ENCODE measurements around the gene CLRN3.

DNA sequence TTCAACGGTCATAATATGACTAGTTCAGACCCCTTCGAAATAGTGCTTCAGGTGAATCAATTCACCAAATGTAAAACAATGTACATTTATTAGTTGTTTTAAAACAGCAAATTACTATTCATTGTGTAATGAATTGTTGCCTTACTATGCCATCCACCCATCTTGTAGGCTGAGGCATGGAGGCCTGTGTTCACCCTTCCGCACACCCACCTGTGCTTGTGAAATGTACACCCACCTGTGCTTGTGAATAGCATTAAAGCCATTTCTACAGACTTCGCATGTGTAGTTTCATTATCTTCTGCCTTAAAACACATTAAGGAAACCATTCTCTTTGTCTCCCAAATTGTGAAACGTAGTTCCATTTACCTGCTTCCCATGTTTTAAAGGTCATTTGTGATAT is 16.8 kb downstream of the CLRN3 start:
- TF ChIP-seq ZNF23 (tag by site-specific recombination; IDR thresholded peaks at IDR 0.05; ENCODE audit: borderline replicate concordance), result no peak
- no peak for TF ChIP-seq MYNN (tag by site-specific recombination; IDR thresholded peaks at IDR 0.05; ENCODE audit: borderline replicate concordance)
- TF ChIP-seq, protein P1, sequence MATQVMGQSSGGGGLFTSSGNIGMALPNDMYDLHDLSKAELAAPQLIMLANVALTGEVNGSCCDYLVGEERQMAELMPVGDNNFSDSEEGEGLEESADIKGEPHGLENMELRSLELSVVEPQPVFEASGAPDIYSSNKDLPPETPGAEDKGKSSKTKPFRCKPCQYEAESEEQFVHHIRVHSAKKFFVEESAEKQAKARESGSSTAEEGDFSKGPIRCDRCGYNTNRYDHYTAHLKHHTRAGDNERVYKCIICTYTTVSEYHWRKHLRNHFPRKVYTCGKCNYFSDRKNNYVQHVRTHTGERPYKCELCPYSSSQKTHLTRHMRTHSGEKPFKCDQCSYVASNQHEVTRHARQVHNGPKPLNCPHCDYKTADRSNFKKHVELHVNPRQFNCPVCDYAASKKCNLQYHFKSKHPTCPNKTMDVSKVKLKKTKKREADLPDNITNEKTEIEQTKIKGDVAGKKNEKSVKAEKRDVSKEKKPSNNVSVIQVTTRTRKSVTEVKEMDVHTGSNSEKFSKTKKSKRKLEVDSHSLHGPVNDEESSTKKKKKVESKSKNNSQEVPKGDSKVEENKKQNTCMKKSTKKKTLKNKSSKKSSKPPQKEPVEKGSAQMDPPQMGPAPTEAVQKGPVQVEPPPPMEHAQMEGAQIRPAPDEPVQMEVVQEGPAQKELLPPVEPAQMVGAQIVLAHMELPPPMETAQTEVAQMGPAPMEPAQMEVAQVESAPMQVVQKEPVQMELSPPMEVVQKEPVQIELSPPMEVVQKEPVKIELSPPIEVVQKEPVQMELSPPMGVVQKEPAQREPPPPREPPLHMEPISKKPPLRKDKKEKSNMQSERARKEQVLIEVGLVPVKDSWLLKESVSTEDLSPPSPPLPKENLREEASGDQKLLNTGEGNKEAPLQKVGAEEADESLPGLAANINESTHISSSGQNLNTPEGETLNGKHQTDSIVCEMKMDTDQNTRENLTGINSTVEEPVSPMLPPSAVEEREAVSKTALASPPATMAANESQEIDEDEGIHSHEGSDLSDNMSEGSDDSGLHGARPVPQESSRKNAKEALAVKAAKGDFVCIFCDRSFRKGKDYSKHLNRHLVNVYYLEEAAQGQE (tag by site-specific recombination; IDR thresholded peaks at IDR 0.05), result no peak
- TF ChIP-seq, protein P2, sequence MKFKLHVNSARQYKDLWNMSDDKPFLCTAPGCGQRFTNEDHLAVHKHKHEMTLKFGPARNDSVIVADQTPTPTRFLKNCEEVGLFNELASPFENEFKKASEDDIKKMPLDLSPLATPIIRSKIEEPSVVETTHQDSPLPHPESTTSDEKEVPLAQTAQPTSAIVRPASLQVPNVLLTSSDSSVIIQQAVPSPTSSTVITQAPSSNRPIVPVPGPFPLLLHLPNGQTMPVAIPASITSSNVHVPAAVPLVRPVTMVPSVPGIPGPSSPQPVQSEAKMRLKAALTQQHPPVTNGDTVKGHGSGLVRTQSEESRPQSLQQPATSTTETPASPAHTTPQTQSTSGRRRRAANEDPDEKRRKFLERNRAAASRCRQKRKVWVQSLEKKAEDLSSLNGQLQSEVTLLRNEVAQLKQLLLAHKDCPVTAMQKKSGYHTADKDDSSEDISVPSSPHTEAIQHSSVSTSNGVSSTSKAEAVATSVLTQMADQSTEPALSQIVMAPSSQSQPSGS (tag by site-specific recombination; IDR thresholded peaks at IDR 0.05; ENCODE audit: low read depth), result no peak
- TF ChIP-seq, protein P3, sequence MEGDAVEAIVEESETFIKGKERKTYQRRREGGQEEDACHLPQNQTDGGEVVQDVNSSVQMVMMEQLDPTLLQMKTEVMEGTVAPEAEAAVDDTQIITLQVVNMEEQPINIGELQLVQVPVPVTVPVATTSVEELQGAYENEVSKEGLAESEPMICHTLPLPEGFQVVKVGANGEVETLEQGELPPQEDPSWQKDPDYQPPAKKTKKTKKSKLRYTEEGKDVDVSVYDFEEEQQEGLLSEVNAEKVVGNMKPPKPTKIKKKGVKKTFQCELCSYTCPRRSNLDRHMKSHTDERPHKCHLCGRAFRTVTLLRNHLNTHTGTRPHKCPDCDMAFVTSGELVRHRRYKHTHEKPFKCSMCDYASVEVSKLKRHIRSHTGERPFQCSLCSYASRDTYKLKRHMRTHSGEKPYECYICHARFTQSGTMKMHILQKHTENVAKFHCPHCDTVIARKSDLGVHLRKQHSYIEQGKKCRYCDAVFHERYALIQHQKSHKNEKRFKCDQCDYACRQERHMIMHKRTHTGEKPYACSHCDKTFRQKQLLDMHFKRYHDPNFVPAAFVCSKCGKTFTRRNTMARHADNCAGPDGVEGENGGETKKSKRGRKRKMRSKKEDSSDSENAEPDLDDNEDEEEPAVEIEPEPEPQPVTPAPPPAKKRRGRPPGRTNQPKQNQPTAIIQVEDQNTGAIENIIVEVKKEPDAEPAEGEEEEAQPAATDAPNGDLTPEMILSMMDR (tag by site-specific recombination; IDR thresholded peaks at IDR 0.05), result no peak
- TF ChIP-seq ZSCAN30 (tag by site-specific recombination; IDR thresholded peaks at IDR 0.05), result no peak

All from HEK293 (cell line).